HepG2 (cell line): Measurements from ENCODE around the gene EIF5A. TPM values are rescaled to one million over a fixed set of nuclear protein-coding genes. Genes with fewer than 3 reads are reported as not detected.
A peak's percentile ranks its signal among the peaks of the same experiment; 100 is the strongest.

Experiments
- BCLAF1 ChIP-seq: fragments of 450-650 bp; IDR thresholded peaks from 2 replicates; pipeline ENCODE4 v1.6.1; 2017; ENCODE audit warnings: mild to moderate bottlenecking
- BRD4 ChIP-seq: sonication (generic); formaldehyde crosslinking; IDR thresholded peaks from 2 replicates; pipeline ENCODE4 v1.4.0; 2020; ENCODE audit warnings: missing genetic modification reagents
- CREB3 ChIP-seq: sonication (generic); formaldehyde crosslinking; IDR thresholded peaks from 2 replicates; pipeline ENCODE4 v1.5.0; 2020; ENCODE audit warnings: missing genetic modification reagents
- DR1 ChIP-seq: sonication (generic); formaldehyde crosslinking; IDR thresholded peaks from 2 replicates; pipeline ENCODE4 v1.8.0; 2021; ENCODE audit warnings: mild to moderate bottlenecking, missing genetic modification reagents, inconsistent platforms
- GABPB1 ChIP-seq: IDR thresholded peaks from 2 replicates; pipeline ENCODE4 v1.6.1; 2016; ENCODE audit warnings: mild to moderate bottlenecking, missing genetic modification reagents, moderate library complexity, missing compliant biosample characterization
- HES4 ChIP-seq: sonication (generic); formaldehyde crosslinking; IDR thresholded peaks from 2 replicates; pipeline ENCODE4 v1.9.0; 2021; ENCODE audit warnings: mild to moderate bottlenecking, missing genetic modification reagents, borderline replicate concordance
- HNRNPUL1 ChIP-seq: fragments of 200-400 bp; formaldehyde crosslinking; IDR thresholded peaks from 2 replicates; pipeline ENCODE4 v1.6.1; 2017; ENCODE audit warnings: low read depth, mild to moderate bottlenecking, low read length, moderate library complexity
- KLF12 ChIP-seq: sonication (generic); formaldehyde crosslinking; IDR thresholded peaks from 2 replicates; pipeline ENCODE4 v1.4.0; 2020; ENCODE audit warnings: missing genetic modification reagents, borderline replicate concordance
- MEIS1 ChIP-seq: sonication (generic); formaldehyde crosslinking; IDR thresholded peaks from 2 replicates; pipeline ENCODE4 v1.9.0; 2021; ENCODE audit warnings: mild to moderate bottlenecking, missing genetic modification reagents, moderate library complexity, borderline replicate concordance
- MEIS2 ChIP-seq: sonication (generic); formaldehyde crosslinking; IDR thresholded peaks from 2 replicates; pipeline ENCODE4 v1.9.0; 2021; ENCODE audit warnings: mild to moderate bottlenecking, missing genetic modification reagents
- MTF1 ChIP-seq: sonication (generic); formaldehyde crosslinking; IDR thresholded peaks from 2 replicates; pipeline ENCODE4 v1.5.0; 2020; ENCODE audit warnings: missing genetic modification reagents
- NFE2L2 ChIP-seq: fragments of 150-350 bp; IDR thresholded peaks from 2 replicates; pipeline ENCODE4 v1.6.1; 2014; ENCODE audit warnings: low read length
- NFRKB ChIP-seq: fragments of 450-650 bp; IDR thresholded peaks from 2 replicates; pipeline ENCODE4 v1.6.1; 2017
- SETDB1 ChIP-seq: sonication (generic); formaldehyde crosslinking; IDR thresholded peaks from 2 replicates; pipeline ENCODE4 v1.5.1; 2020; ENCODE audit warnings: missing genetic modification reagents, mild to moderate bottlenecking, borderline replicate concordance
- SIX1 ChIP-seq: sonication (generic); formaldehyde crosslinking; IDR thresholded peaks from 2 replicates; pipeline ENCODE4 v1.4.0; 2020; ENCODE audit warnings: missing genetic modification reagents, borderline replicate concordance
- SMC3 ChIP-seq: IDR thresholded peaks from 2 replicates; pipeline ENCODE4 v1.6.1; 2011; ENCODE audit warnings: low read length, improper control_type of control experiment
- TBX2 ChIP-seq: sonication (generic); formaldehyde crosslinking; IDR thresholded peaks from 2 replicates; pipeline ENCODE4 v1.5.0; 2020; ENCODE audit warnings: missing genetic modification reagents, mild to moderate bottlenecking, borderline replicate concordance
- ZNF10 ChIP-seq: sonication (generic); formaldehyde crosslinking; IDR thresholded peaks from 2 replicates; pipeline ENCODE4 v1.4.0; 2020; ENCODE audit warnings: mild to moderate bottlenecking, low read depth, missing genetic modification reagents, borderline replicate concordance
- ZNF12 ChIP-seq: sonication (generic); formaldehyde crosslinking; IDR thresholded peaks from 2 replicates; pipeline ENCODE4 v1.5.0; 2020; ENCODE audit warnings: missing genetic modification reagents
- ZNF124 ChIP-seq: sonication (generic); formaldehyde crosslinking; IDR thresholded peaks from 2 replicates; pipeline ENCODE4 v1.4.0; 2020; ENCODE audit warnings: missing genetic modification reagents
- ZNF160 ChIP-seq: sonication (generic); formaldehyde crosslinking; IDR thresholded peaks from 2 replicates; pipeline ENCODE4 v1.8.0; 2022; ENCODE audit warnings: mild to moderate bottlenecking, inconsistent platforms, missing genetic modification reagents
- ZNF205 ChIP-seq: IDR thresholded peaks from 2 replicates; pipeline ENCODE4 v1.6.1; 2018; ENCODE audit warnings: missing biosample characterization, missing genetic modification reagents
- ZNF232 ChIP-seq: sonication (generic); formaldehyde crosslinking; IDR thresholded peaks from 2 replicates; pipeline ENCODE4 v1.4.0; 2020; ENCODE audit warnings: missing genetic modification reagents, borderline replicate concordance
- ZNF839 ChIP-seq: sonication (generic); formaldehyde crosslinking; IDR thresholded peaks from 2 replicates; pipeline ENCODE4 v1.4.0; 2020; ENCODE audit warnings: missing genetic modification reagents, mild to moderate bottlenecking, borderline replicate concordance
- polyA plus RNA-seq, 8 experiments: library from polyadenylated mRNA; depleted of rRNA in 3 of 8; stranded (reverse) in 7 of 8; unstranded in 1 of 8; fragments of >200 nt; fragmentation: Illumina TruSeq in 4 of 8; extraction: Trizol in 4 of 8; gene quantifications; 2 replicates each; pipeline versions ENCODE4 v1.2.1 to v1.2.3, GENCODE V29; 2011 to 2016; ENCODE audit warnings: low read depth in 4 of 8, missing spikeins in 1 of 8, mixed read lengths in 1 of 8; ENCODE audit not compliant: insufficient read depth in 1 of 8
- total RNA-seq, 5 experiments: library from RNA; depleted of rRNA; stranded (reverse); fragments of >200 nt; fragmentation: Illumina TruSeq; extraction: Trizol; gene quantifications; 2 replicates each; pipeline ENCODE4 v1.2.3, GENCODE V29; 2016; ENCODE audit warnings: low read depth in 1 of 5
- TF ChIP-seq, protein P1 (sequence below): sonication (generic); formaldehyde crosslinking; conservative IDR thresholded peaks from 2 replicates; pipeline ENCODE4 v1.8.0; 2022; ENCODE audit warnings: mild to moderate bottlenecking, moderate library complexity, missing genetic modification reagents
- TF ChIP-seq, protein P2 (sequence below): sonication (generic); formaldehyde crosslinking; IDR thresholded peaks from 2 replicates; pipeline ENCODE4 v1.8.1; 2023; ENCODE audit warnings: mild to moderate bottlenecking, missing genetic modification reagents

EIF5A gene
- total and polyA plus RNA-seq, 2 of the 13 experiments (the other 11 are each of a cell fraction or from before 2014, with no cell fraction given): 319 to 337 TPM

DNA sequence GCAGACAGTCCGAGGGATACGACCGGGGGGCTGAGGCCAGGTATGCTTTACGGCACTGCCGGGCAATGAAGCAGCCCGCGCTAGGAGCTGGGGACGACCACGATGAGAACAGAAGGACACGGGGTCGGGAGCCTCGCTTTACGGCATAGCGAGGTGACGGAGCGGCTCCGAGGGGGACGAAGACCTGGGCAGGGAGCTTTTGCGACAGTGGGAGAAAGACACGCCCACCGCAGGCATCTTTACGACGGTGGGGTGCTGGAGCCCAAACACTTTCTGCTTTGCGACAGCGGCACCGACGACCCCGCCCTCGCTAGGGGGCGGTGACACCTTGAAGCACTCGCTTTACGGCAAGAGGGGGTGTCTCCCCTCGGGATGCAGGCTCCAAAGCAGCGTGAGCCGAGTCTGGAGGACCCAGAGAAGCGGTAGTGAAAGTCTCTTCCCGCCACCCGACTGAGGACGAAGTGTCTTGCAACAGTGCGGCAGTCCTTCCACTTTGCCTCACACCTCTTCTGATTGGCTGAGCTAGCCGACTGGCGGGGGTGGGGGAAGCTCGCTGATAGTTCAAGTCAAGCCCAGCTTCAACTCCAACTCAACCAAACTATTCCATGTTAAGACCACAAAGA lies 22.1 kb downstream of the EIF5A start (continued):
- TF ChIP-seq KLF12 (CRISPR knock-in tag): peak; percentile 86; the same call in 1 of the 2 replicates
- no peak for TF ChIP-seq BCLAF1
- no peak for TF ChIP-seq ZNF124
- TF ChIP-seq MEIS1: peak; percentile 64; the same call in 1 of the 2 replicates
- peak; percentile 88 for TF ChIP-seq GABPB1 (CRISPR knock-in tag)
- TF ChIP-seq CREB3 (CRISPR knock-in tag): no peak
- TF ChIP-seq, protein P1, sequence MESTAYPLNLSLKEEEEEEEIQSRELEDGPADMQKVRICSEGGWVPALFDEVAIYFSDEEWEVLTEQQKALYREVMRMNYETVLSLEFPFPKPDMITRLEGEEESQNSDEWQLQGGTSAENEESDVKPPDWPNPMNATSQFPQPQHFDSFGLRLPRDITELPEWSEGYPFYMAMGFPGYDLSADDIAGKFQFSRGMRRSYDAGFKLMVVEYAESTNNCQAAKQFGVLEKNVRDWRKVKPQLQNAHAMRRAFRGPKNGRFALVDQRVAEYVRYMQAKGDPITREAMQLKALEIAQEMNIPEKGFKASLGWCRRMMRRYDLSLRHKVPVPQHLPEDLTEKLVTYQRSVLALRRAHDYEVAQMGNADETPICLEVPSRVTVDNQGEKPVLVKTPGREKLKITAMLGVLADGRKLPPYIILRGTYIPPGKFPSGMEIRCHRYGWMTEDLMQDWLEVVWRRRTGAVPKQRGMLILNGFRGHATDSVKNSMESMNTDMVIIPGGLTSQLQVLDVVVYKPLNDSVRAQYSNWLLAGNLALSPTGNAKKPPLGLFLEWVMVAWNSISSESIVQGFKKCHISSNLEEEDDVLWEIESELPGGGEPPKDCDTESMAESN (CRISPR knock-in tag): no peak; the same call in 1 of the 2 replicates
- no peak for TF ChIP-seq NFRKB
- TF ChIP-seq SETDB1 (CRISPR knock-in tag): no peak
- no peak for TF ChIP-seq SIX1 (CRISPR knock-in tag)
- TF ChIP-seq ZNF232 (CRISPR knock-in tag): no peak
- no peak for TF ChIP-seq MTF1
- TF ChIP-seq ZNF12 (CRISPR knock-in tag): 0 out of 2 replicates have a peak, but pooled peaks have one; percentile 37
- TF ChIP-seq TBX2: peak; percentile 93
- TF ChIP-seq HNRNPUL1: no peak
- no peak for TF ChIP-seq HES4
- peak; percentile 37; the same call in 1 of the 2 replicates for TF ChIP-seq ZNF160 (CRISPR knock-in tag)
- peak; percentile 69 for TF ChIP-seq DR1
- TF ChIP-seq BRD4 (CRISPR knock-in tag): no peak; the same call in 1 of the 2 replicates
- no peak for TF ChIP-seq ZNF10
- TF ChIP-seq, protein P2, sequence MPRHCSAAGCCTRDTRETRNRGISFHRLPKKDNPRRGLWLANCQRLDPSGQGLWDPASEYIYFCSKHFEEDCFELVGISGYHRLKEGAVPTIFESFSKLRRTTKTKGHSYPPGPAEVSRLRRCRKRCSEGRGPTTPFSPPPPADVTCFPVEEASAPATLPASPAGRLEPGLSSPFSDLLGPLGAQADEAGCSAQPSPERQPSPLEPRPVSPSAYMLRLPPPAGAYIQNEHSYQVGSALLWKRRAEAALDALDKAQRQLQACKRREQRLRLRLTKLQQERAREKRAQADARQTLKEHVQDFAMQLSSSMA: peak; percentile 91
- no peak for TF ChIP-seq SMC3
- TF ChIP-seq ZNF205 (CRISPR knock-in tag): no peak; the same call in 1 of the 2 replicates
- peak; percentile 56; the same call in 1 of the 2 replicates for TF ChIP-seq MEIS2 (CRISPR knock-in tag)
- TF ChIP-seq ZNF839 (CRISPR knock-in tag): no peak
- TF ChIP-seq NFE2L2: no peak
